H9 (cell line): ENCODE results near the gene KIAA1328. TPM values are rescaled to one million over a fixed set of nuclear protein-coding genes. Genes with fewer than 3 reads are reported as not detected.

Experiments
- DNase-seq: peaks from one replicate; pipeline ENCODE4 v3.0.0-alpha.2; 2017
- H2AFZ ChIP-seq: one replicate; pipeline ENCODE4 v1.6.1; 2013; ENCODE audit warnings: mild to moderate bottlenecking, low read length, control low read depth, moderate library complexity
- H2AK5ac ChIP-seq: 2 replicates; pipeline ENCODE4 v1.6.1; 2013; ENCODE audit warnings: low read length, control low read depth, mixed read lengths; ENCODE audit not compliant: insufficient read length
- H2BK120ac ChIP-seq: one replicate; pipeline ENCODE4 v1.6.1; 2013; ENCODE audit warnings: low read depth, mild to moderate bottlenecking, low read length, control low read depth, inconsistent platforms; ENCODE audit not compliant: poor library complexity, severe bottlenecking
- H2BK12ac ChIP-seq: 2 replicates; pipeline ENCODE4 v1.6.1; 2013; ENCODE audit warnings: low read length, control low read depth, mixed read lengths, low read depth; ENCODE audit not compliant: insufficient read length
- H2BK15ac ChIP-seq: 2 replicates; pipeline ENCODE4 v1.6.1; 2013; ENCODE audit warnings: low read depth, low read length, control low read depth
- H2BK20ac ChIP-seq: one replicate; pipeline ENCODE4 v1.6.1; 2013; ENCODE audit warnings: low read depth, mild to moderate bottlenecking, low read length, control low read depth, inconsistent platforms; ENCODE audit not compliant: poor library complexity, severe bottlenecking
- H2BK5ac ChIP-seq: 2 replicates; pipeline ENCODE4 v1.6.1; 2013; ENCODE audit warnings: low read length, control low read depth, mixed read lengths; ENCODE audit not compliant: insufficient read length
- H3K14ac ChIP-seq: 2 replicates; pipeline ENCODE4 v1.6.1; 2013; ENCODE audit warnings: low read length, control low read depth; ENCODE audit not compliant: insufficient read depth
- H3K18ac ChIP-seq: 2 replicates; pipeline ENCODE4 v1.6.1; 2013; ENCODE audit warnings: low read depth, mild to moderate bottlenecking, mixed read lengths, low read length, control low read depth; ENCODE audit not compliant: insufficient read length
- H3K23ac ChIP-seq: 2 replicates; pipeline ENCODE4 v1.6.1; 2013; ENCODE audit warnings: low read length, control low read depth, mixed read lengths, low read depth; ENCODE audit not compliant: insufficient read length
- H3K23me2 ChIP-seq: 2 replicates; pipeline ENCODE4 v1.6.1; 2013; ENCODE audit warnings: low read depth, mild to moderate bottlenecking, mixed read lengths, low read length, control low read depth; ENCODE audit not compliant: insufficient read length, poor library complexity, severe bottlenecking
- H3K27ac ChIP-seq: 2 replicates; pipeline ENCODE4 v1.5.1; 2013; ENCODE audit warnings: low read length, control low read depth, mixed read lengths, low read depth; ENCODE audit not compliant: insufficient read length
- H3K27me3 ChIP-seq: 2 replicates; pipeline ENCODE4 v1.6.1; 2013; ENCODE audit warnings: low read length, control low read depth, inconsistent platforms; ENCODE audit not compliant: insufficient read depth
- H3K4ac ChIP-seq: 2 replicates; pipeline ENCODE4 v1.6.1; 2013; ENCODE audit warnings: low read depth, mild to moderate bottlenecking, control low read depth, inconsistent platforms, low read length, moderate library complexity
- H3K4me1 ChIP-seq: 2 replicates; pipeline ENCODE4 v1.6.1; 2013; ENCODE audit warnings: low read length, control low read depth, inconsistent platforms; ENCODE audit not compliant: insufficient read depth
- H3K4me2 ChIP-seq: 2 replicates; pipeline ENCODE4 v1.6.1; 2013; ENCODE audit warnings: low read length, control low read depth, mixed read lengths; ENCODE audit not compliant: insufficient read length, insufficient read depth
- H3K56ac ChIP-seq: 2 replicates; pipeline ENCODE4 v1.6.1; 2013; ENCODE audit warnings: low read depth, mild to moderate bottlenecking, mixed read lengths, low read length, control low read depth; ENCODE audit not compliant: insufficient read length
- H3K79me1 ChIP-seq: 2 replicates; pipeline ENCODE4 v1.6.1; 2013; ENCODE audit warnings: low read depth, mild to moderate bottlenecking, moderate library complexity, low read length, control low read depth, inconsistent platforms; ENCODE audit not compliant: insufficient read depth, poor library complexity, severe bottlenecking
- H3K79me2 ChIP-seq: 2 replicates; pipeline ENCODE4 v1.6.1; 2013; ENCODE audit warnings: low read length, control low read depth, inconsistent platforms; ENCODE audit not compliant: insufficient read depth
- H3K9ac ChIP-seq: 2 replicates; pipeline ENCODE4 v1.6.1; 2013; ENCODE audit warnings: low read length, control low read depth, mixed read lengths; ENCODE audit not compliant: insufficient read length; ENCODE audit errors: extremely low read depth
- H3K9me3 ChIP-seq: one replicate; pipeline ENCODE4 v1.6.1; 2013; ENCODE audit warnings: low read depth, low read length, inconsistent platforms; ENCODE audit not compliant: control insufficient read depth
- H3T11ph ChIP-seq: one replicate; pipeline ENCODE4 v1.6.1; 2013; ENCODE audit warnings: mild to moderate bottlenecking, low read length, control low read depth, inconsistent platforms
- H4K20me1 ChIP-seq: one replicate; pipeline ENCODE4 v1.6.1; 2013; ENCODE audit not compliant: control insufficient read depth, insufficient read length, insufficient read depth
- H4K5ac ChIP-seq: 2 replicates; pipeline ENCODE4 v1.6.1; 2013; ENCODE audit warnings: low read depth, mild to moderate bottlenecking, mixed read lengths, low read length, control low read depth; ENCODE audit not compliant: insufficient read length
- H4K8ac ChIP-seq: replicated peaks from 2 replicates; pipeline ENCODE4 v1.6.1; 2013; ENCODE audit warnings: low read length, control low read depth, mixed read lengths, low read depth; ENCODE audit not compliant: insufficient read length
- H4K91ac ChIP-seq: 2 replicates; pipeline ENCODE4 v1.6.1; 2013; ENCODE audit warnings: low read depth, mild to moderate bottlenecking, moderate library complexity, mixed read lengths, low read length, control low read depth; ENCODE audit not compliant: insufficient read length
- H3K27ac Mint-ChIP-seq, 3 experiments: 2 replicates in 2 of 3; 3 replicates in 1 of 3; pipeline ENCODE4 v1.8.0; 2020 to 2021; ENCODE audit warnings: mixed read lengths in 3 of 3, mild to moderate bottlenecking in 1 of 3, moderate library complexity in 1 of 3
- H3K27me3 Mint-ChIP-seq: 2 replicates; pipeline ENCODE4 v1.8.0; 2021; ENCODE audit warnings: low read depth, mild to moderate bottlenecking, moderate library complexity, mixed read lengths
- H3K36me3 Mint-ChIP-seq, 3 experiments: 2 replicates in 2 of 3; 3 replicates in 1 of 3; pipeline ENCODE4 v1.8.0; 2020 to 2021; ENCODE audit warnings: low read depth in 3 of 3, mixed read lengths in 3 of 3; ENCODE audit not compliant: insufficient read depth in 1 of 3
- H3K4me1 Mint-ChIP-seq, 2 experiments: 2 replicates each; pipeline ENCODE4 v1.8.0; 2020; ENCODE audit warnings: mixed read lengths in 2 of 2
- H3K4me3 Mint-ChIP-seq, 2 experiments: 2 replicates in 1 of 2; 3 replicates in 1 of 2; pipeline ENCODE4 v1.8.0; 2020 to 2021; ENCODE audit warnings: mild to moderate bottlenecking in 2 of 2, mixed read lengths in 2 of 2, moderate library complexity in 1 of 2
- H3K9me3 Mint-ChIP-seq, 2 experiments: 2 replicates in 1 of 2; 3 replicates in 1 of 2; pipeline ENCODE4 v1.8.0; 2020; ENCODE audit warnings: mild to moderate bottlenecking in 2 of 2, mixed read lengths in 2 of 2, moderate library complexity in 1 of 2
- WGBS: extraction: QIAGEN DNeasy Blood & Tissue Kit; methylation state at CpG from one replicate; pipeline ENCODE4 v1.1.7; 2013; ENCODE audit warnings: missing lambda C conversion rate, low lambda C conversion rate, mixed read lengths; ENCODE audit not compliant: insufficient read length; ENCODE audit errors: extremely low coverage; 5-methylcytosine and 5-hydroxymethylcytosine counted together
- total RNA-seq: library from RNA; stranded (reverse); gene quantifications from 2 replicates; pipeline ENCODE4 v1.2.1, GENCODE V29; 2021
- TF ChIP-seq, protein P1 (sequence below): fragments of 200-600 bp; sonication (generic); conservative IDR thresholded peaks from 3 replicates; pipeline ENCODE4 v1.8.0; 2021; ENCODE audit warnings: antibody characterized with exemption, mild to moderate bottlenecking

KIAA1328 gene
- total RNA-seq, 1 experiment from 2014 or later = 4.9 TPM

DNA sequence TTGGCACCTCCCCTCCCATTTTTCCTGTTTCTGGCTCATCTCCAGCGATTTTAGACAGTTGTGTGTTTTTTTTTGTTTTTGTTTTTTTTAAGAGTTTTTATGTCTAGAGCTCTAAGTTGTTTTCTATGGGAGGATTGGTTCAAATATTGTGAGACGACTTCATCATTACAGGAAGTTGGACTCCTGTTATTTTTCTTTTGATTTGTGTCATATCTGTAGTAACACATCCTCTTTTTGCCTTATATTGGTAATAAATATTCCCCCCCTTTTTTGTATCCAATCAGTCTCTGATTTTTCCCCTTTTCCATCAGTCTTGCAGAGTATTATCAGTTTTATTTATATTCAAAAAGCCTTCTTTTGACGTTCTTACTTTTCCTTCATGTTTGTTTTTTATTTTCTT is 89.0 kb downstream of the KIAA1328 start:
- no peaks in the 10 kb centered on the region for H4K20me1 ChIP-seq
- no peaks in the 10 kb centered on the region for H3K79me2 ChIP-seq
- H3K27ac ChIP-seq = no peak overlapping the region
- peak overlapping the region in 1 of 3 experiments; percentile 40; a peak in 1 of 7 replicates for H3K27ac Mint-ChIP-seq
- H4K5ac ChIP-seq = no peak overlapping the region
- DNase-seq = no peak
- no peak overlapping the region for H3K4me2 ChIP-seq
- no peak overlapping the region for H3K14ac ChIP-seq
- no peak overlapping the region for H4K91ac ChIP-seq
- no peaks in the 10 kb centered on the region; the same call in 1 of the 2 replicates for H3K4me1 ChIP-seq
- no peaks in the 10 kb centered on the region for H3K23me2 ChIP-seq
- H3K56ac ChIP-seq = no peak overlapping the region
- H2BK5ac ChIP-seq = no peak overlapping the region
- no peak overlapping the region for H2AFZ ChIP-seq
- H3K27me3 ChIP-seq = no peaks in the 10 kb centered on the region
- TF ChIP-seq, protein P1, sequence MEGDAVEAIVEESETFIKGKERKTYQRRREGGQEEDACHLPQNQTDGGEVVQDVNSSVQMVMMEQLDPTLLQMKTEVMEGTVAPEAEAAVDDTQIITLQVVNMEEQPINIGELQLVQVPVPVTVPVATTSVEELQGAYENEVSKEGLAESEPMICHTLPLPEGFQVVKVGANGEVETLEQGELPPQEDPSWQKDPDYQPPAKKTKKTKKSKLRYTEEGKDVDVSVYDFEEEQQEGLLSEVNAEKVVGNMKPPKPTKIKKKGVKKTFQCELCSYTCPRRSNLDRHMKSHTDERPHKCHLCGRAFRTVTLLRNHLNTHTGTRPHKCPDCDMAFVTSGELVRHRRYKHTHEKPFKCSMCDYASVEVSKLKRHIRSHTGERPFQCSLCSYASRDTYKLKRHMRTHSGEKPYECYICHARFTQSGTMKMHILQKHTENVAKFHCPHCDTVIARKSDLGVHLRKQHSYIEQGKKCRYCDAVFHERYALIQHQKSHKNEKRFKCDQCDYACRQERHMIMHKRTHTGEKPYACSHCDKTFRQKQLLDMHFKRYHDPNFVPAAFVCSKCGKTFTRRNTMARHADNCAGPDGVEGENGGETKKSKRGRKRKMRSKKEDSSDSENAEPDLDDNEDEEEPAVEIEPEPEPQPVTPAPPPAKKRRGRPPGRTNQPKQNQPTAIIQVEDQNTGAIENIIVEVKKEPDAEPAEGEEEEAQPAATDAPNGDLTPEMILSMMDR = no peak
- no peaks in the 10 kb centered on the region for H3K9me3 ChIP-seq
- H3T11ph ChIP-seq = no peak overlapping the region
- no peak overlapping the region; a peak in 1 of 5 replicates for H3K4me3 Mint-ChIP-seq
- H3K9ac ChIP-seq = no peak overlapping the region
- H3K23ac ChIP-seq = no peak overlapping the region
- H2BK120ac ChIP-seq = no peak overlapping the region
- H3K4ac ChIP-seq = no peak overlapping the region
- no peaks in the 10 kb centered on the region for H3K79me1 ChIP-seq
- H3K4me1 Mint-ChIP-seq = no peaks in the 10 kb centered on the region
- no peak overlapping the region for H2BK12ac ChIP-seq
- no peak overlapping the region for H2BK15ac ChIP-seq
- H2BK20ac ChIP-seq = no peak overlapping the region
- peaks cover 0 to 3% (median 3%) of the 10 kb centered on the region in 3 experiments; a peak in 3 of 7 replicates for H3K36me3 Mint-ChIP-seq
- no peak overlapping the region for H4K8ac ChIP-seq
- no peak overlapping the region for H2AK5ac ChIP-seq
- H3K18ac ChIP-seq = no peak overlapping the region
- no peaks in the 10 kb centered on the region for H3K27me3 Mint-ChIP-seq
- no CpG with 5 or more reads among the region's 3 CpGs for WGBS
- no peaks in the 10 kb centered on the region; a peak in 1 of 5 replicates for H3K9me3 Mint-ChIP-seq
